ENCODE data around the gene DLGAP1. TPM values are rescaled to one million over a fixed set of nuclear protein-coding genes. Genes with fewer than 3 reads are reported as not detected.

The DLGAP1 gene
- total and polyA plus RNA-seq, 2 experiments from 2014 or later, result 17.0 to 48.5 TPM

DNA sequence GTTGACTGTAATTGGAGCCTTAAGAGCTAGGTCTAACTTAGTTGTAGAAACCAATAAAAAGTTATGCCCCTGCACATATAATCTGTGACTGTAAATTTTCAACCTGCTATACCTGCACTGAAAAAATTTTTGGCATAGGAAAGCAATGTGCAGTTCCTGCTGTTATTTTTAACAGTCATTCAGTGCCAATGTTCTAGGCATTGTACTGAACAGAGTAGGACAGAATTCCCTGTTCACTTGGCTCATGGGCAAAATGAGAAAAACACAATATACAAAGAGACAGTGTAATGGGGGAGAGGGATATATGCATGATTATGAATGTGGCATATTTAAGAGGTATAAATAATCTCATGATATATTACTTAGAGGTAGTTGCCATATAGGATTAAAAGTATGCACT lies 547.2 kb downstream of the DLGAP1 start:
- Mint-ChIP-seq H3K4me1 (peaks cover 17% of the 10 kb centered on the region; the same call in 2 of the 3 replicates), H3K4me3 (no peak overlapping the region), H3K27ac (no peak overlapping the region), H3K9me3 (no peaks in the 10 kb centered on the region), H3K27me3 (ENCODE audit: insufficient read depth, low read depth, poor library complexity) (no peaks in the 10 kb centered on the region), H3K36me3 (ENCODE audit: low read depth) (no peaks in the 10 kb centered on the region)
- no peaks in the 10 kb centered on the region for H3K9me2 ChIP-seq (ENCODE audit: insufficient read depth)
- H3K4me3 ChIP-seq, result no peak overlapping the region
- H3K27ac ChIP-seq (ENCODE audit: low read depth), result no peak overlapping the region
- H4K20me1 ChIP-seq (replicated peaks; ENCODE audit: insufficient read depth), result no peaks in the 10 kb centered on the region
- H3F3A ChIP-seq (replicated peaks; ENCODE audit: low read depth), result no peaks in the 10 kb centered on the region
- H3K79me2 ChIP-seq (replicated peaks; ENCODE audit: insufficient read depth), result no peaks in the 10 kb centered on the region
- DNase-seq (ENCODE audit: low spot score) (no peak), ATAC-seq (no peak)
- H3K36me3 ChIP-seq (ENCODE audit: insufficient read depth), result no peaks in the 10 kb centered on the region
- no peaks in the 10 kb centered on the region for H3K4me1 ChIP-seq (ENCODE audit: insufficient read depth)
- H3K27me3 ChIP-seq (ENCODE audit: insufficient read depth), result no peaks in the 10 kb centered on the region
- no peak overlapping the region for H3K4me2 ChIP-seq
- TF ChIP-seq EZH2phosphoT487 (IDR thresholded peaks at IDR 0.05; ENCODE audit: unreplicated experiment) (no peak), NANOG (IDR thresholded peaks at IDR 0.05; ENCODE audit: borderline replicate concordance) (no peak), CTCF (conservative IDR thresholded peaks at IDR 0.05; ENCODE audit: low read depth in 2 of 2) (no peak), REST (IDR thresholded peaks at IDR 0.05; ENCODE audit: unreplicated experiment) (no peak), EZH2 (IDR thresholded peaks at IDR 0.05; ENCODE audit: low read depth, unreplicated experiment) (no peak), POLR2AphosphoS5 (IDR thresholded peaks at IDR 0.05; ENCODE audit: low read depth) (no peak), STAT1 (IDR thresholded peaks at IDR 0.05; ENCODE audit: unreplicated experiment) (no peak)
- TF ChIP-seq, protein P1, sequence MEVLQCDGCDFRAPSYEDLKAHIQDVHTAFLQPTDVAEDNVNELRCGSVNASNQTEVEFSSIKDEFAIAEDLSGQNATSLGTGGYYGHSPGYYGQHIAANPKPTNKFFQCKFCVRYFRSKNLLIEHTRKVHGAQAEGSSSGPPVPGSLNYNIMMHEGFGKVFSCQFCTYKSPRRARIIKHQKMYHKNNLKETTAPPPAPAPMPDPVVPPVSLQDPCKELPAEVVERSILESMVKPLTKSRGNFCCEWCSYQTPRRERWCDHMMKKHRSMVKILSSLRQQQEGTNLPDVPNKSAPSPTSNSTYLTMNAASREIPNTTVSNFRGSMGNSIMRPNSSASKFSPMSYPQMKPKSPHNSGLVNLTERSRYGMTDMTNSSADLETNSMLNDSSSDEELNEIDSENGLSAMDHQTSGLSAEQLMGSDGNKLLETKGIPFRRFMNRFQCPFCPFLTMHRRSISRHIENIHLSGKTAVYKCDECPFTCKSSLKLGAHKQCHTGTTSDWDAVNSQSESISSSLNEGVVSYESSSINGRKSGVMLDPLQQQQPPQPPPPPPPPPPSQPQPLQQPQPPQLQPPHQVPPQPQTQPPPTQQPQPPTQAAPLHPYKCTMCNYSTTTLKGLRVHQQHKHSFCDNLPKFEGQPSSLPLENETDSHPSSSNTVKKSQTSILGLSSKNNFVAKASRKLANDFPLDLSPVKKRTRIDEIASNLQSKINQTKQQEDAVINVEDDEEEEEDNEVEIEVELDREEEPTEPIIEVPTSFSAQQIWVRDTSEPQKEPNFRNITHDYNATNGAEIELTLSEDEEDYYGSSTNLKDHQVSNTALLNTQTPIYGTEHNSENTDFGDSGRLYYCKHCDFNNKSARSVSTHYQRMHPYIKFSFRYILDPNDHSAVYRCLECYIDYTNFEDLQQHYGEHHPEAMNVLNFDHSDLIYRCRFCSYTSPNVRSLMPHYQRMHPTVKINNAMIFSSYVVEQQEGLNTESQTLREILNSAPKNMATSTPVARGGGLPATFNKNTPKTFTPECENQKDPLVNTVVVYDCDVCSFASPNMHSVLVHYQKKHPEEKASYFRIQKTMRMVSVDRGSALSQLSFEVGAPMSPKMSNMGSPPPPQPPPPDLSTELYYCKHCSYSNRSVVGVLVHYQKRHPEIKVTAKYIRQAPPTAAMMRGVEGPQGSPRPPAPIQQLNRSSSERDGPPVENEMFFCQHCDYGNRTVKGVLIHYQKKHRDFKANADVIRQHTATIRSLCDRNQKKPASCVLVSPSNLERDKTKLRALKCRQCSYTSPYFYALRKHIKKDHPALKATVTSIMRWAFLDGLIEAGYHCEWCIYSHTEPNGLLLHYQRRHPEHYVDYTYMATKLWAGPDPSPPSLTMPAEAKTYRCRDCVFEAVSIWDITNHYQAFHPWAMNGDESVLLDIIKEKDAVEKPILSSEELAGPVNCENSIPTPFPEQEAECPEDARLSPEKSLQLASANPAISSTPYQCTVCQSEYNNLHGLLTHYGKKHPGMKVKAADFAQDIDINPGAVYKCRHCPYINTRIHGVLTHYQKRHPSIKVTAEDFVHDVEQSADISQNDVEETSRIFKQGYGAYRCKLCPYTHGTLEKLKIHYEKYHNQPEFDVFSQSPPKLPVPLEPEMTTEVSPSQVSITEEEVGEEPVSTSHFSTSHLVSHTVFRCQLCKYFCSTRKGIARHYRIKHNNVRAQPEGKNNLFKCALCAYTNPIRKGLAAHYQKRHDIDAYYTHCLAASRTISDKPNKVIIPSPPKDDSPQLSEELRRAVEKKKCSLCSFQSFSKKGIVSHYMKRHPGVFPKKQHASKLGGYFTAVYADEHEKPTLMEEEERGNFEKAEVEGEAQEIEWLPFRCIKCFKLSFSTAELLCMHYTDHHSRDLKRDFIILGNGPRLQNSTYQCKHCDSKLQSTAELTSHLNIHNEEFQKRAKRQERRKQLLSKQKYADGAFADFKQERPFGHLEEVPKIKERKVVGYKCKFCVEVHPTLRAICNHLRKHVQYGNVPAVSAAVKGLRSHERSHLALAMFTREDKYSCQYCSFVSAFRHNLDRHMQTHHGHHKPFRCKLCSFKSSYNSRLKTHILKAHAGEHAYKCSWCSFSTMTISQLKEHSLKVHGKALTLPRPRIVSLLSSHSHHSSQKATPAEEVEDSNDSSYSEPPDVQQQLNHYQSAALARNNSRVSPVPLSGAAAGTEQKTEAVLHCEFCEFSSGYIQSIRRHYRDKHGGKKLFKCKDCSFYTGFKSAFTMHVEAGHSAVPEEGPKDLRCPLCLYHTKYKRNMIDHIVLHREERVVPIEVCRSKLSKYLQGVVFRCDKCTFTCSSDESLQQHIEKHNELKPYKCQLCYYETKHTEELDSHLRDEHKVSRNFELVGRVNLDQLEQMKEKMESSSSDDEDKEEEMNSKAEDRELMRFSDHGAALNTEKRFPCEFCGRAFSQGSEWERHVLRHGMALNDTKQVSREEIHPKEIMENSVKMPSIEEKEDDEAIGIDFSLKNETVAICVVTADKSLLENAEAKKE (CRISPR knock-in tag; IDR thresholded peaks at IDR 0.05), result no peak
- no peak overlapping the region for H2AFZ ChIP-seq

All from GM23338 (cell line).